ENCODE measurements around the gene EIF4E1B.

EIF4E1B gene

GRCh38 chr5:176693477-176693851 is 63.0 kb downstream of the EIF4E1B start:
- DNase-seq = no peak

GRCh38 chr5:176694146-176694545 is 63.7 kb downstream of the EIF4E1B start:
- DNase-seq = no peak

DNA sequence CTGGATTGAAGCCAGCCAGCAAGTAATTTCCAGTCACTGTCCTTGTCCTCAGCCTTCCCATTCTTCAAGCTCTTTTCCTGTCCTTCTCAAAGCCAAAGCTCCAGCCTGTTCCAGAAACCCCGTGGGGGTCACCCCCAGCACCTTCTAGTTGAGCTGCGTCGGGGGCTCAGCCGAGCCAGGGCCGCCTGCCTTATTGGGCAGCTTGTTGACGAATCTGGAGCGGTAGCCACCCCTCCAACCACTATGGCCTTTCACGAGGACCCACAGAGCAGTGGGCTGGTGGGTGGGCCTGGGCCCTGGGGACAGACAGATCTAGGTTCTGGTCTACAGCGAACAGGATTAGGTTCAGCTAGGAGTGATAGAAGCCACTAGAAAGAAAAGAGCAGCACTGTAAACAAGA is 64.2 kb downstream of the EIF4E1B start:
- DNase-seq = no peak

- DNase-seq = no peak
These were observed 64.6 kb downstream of the EIF4E1B start for GRCh38 chr5:176695073-176695472.

Measured in activated CD4-positive, alpha-beta T cell treated with anti-CD3 and anti-CD28 coated beads, Interleukin-2, amount 50 U/mL, for 4 hours (primary cell).